HK-2 (cell line): ENCODE measurements around the gene UGT1A9.

Experiments
- DNase-seq: peaks from one replicate; pipeline ENCODE4 v3.0.0-alpha.2; 2018; ENCODE audit not compliant: unreplicated experiment

The UGT1A9 gene

GRCh38 chr2:233796254-233796653, 124.6 kb downstream of the UGT1A9 start:
- DNase-seq: no peak

DNA sequence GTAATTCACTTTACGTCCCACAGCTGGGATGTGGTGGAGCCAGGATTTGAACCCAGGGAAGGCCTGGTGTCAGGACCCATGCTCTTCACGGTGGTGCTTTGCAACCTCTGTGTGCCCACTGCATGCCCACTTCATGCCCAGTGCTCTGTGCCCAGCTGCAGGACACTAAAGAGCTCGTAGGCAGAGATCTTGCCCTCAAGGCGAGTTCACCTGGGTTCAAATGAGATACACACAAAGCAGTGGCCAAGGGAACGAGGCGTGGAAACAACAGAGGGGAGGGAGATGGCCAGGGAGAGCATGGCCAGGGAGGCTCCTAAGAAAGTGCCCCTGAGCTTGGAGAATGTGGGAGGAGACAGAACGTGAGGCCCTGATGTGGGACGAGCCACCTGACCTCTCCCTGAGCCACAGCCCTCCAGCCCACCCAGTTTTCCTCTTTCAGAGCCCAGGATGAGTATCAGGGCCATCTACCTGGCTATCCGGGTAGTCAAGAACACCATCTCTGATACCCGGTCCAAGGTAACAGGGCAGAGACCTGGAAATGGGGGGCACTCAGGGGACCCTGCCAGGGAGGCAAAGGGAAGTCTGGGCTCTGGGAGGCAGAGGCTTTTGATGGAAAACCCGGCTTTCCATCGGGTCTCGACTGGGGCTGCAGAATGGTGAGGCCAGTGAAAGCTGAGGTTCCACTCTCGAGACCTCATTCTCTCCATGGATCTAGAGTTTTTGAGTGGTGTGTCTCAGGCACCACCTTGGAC, 126.8 kb downstream of the UGT1A9 start:
- DNase-seq: no peak

DNA sequence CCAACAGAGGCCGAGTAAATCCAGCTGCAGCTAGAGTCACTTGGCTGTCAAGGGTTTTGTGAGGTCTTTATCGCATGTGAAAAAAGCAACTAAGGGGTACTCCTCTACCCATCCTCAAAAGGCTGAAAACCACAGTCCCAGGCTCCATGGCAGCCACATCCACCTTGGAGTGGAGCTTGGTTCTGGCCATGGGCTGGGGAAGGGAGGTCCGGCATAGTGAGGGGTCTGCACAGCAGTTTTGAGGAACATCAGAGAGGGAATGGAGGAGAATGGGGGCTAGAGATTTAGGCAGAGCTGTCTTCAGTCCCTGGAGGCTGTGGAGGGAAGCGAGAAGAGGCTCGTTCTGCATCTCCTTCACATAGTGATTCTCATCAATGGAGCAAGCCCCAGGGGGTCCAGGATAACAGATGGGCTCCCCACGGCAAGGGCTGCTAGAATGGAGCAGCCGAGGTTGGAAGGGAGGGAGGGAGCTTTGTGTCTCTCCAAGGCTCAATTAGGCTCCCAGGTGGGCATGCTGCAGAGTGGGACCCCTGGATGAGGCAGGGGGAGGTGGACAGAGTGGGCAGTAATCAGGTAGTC, 127.5 kb downstream of the UGT1A9 start:
- no peak for DNase-seq

DNA sequence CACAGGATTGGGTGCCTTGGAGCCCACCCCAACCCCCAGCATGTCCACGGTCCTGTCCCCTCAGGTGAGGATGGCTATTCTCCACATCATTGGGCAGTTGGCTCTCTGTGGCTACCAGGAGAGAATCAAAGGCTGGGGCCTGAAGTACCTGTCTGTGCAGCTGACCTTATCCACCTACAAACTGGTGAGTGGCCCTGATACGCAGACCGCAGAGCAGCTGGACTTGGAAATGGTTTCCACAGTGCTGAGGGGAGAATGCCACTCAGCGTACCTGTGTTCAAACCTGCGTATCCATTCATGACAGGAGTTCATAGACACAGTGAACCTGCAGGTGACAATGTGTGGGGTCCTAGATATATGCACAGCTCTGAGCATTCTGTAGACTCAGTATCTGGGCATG, 128.0 kb downstream of the UGT1A9 start:
- DNase-seq: no peak

GRCh38 chr2:233800208-233800607, 128.5 kb downstream of the UGT1A9 start:
- no peak for DNase-seq

- peak; percentile 7 for DNase-seq
Observed at GRCh38 chr2:233801357-233802131, 129.8 kb downstream of the UGT1A9 start.

DNA sequence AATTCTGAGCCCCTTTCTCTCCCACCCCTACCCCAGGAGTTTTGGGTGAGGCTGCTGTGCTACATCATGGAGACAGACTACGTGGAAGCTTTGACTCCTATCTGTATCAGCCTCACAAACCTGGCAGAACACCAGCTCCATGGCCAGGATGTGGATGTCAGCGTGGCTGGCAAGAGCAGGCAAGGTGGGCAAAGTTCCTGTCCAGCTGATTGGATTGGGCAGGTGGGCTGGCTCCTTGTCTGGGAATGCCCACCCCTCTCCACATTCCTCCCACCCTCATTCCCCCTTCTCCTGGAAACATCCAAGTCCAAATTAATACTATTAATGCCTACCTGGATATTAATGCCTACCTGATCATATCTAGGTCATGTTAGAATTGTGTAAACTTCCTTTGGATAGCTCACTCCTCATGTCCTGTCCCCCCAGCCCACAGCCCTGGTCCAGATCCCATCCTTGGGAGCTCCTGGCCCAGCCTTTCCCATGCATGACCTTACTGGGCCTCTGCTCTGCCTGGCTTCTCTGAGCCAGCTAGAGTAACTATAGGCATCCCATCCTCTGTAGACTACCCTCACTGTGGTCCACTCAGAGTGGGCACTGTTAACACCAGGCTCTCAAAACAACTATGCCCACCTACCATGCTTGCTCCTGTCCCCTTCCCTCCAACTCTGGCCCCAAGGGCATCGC, 130.6 kb downstream of the UGT1A9 start:
- DNase-seq: no peak

- DNase-seq: no peak
Observed at GRCh38 chr2:233803292-233803911, 131.7 kb downstream of the UGT1A9 start.

DNA sequence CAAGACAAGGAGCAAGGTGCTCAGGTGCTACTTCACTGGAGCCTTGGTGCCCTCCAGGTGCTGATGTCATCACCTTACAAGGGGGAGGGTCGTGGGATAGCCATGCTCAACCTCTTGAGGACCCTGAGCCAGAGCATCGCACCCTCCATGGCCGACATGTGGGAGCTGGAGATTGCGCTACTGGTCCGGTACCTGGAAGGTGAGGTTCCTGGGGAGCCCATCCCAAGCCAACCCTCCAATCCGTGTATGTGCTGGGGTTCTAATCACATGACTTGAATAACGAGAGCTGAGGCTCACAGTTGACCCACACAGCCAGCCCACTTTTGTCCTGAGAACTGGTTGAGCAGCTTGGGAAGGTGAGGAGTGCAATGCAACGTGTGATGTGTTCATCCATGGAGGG, 132.3 kb downstream of the UGT1A9 start:
- DNase-seq: no peak

- no peak for DNase-seq
Observed at GRCh38 chr2:233807215-233807865, 135.6 kb downstream of the UGT1A9 start.

GRCh38 chr2:233807966-233808935, 136.6 kb downstream of the UGT1A9 start:
- DNase-seq: no peak

GRCh38 chr2:233810385-233810784, 138.7 kb downstream of the UGT1A9 start:
- no peak for DNase-seq

DNA sequence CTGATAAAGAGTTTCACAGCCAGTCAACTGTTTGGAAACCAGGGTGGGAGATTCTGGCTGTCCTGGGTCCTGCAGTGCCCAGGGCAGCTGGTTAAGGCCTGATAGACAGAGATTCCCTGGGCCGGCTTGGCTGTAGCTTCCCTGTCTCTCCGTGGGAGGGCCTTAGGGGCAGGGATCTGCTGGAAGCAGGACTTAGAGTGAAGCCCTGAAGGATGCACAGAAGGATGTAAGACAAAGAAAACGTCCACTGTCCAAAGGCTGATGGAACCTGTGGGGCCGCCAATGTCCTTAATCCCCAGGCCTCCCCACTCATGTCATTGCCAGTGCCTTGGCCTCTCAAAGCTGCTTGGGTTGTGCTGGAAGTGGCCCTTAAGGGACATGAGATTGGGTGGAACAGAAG, 139.4 kb downstream of the UGT1A9 start:
- DNase-seq: no peak

- no peak for DNase-seq
Observed at GRCh38 chr2:233811732-233812131, 140.0 kb downstream of the UGT1A9 start.

DNA sequence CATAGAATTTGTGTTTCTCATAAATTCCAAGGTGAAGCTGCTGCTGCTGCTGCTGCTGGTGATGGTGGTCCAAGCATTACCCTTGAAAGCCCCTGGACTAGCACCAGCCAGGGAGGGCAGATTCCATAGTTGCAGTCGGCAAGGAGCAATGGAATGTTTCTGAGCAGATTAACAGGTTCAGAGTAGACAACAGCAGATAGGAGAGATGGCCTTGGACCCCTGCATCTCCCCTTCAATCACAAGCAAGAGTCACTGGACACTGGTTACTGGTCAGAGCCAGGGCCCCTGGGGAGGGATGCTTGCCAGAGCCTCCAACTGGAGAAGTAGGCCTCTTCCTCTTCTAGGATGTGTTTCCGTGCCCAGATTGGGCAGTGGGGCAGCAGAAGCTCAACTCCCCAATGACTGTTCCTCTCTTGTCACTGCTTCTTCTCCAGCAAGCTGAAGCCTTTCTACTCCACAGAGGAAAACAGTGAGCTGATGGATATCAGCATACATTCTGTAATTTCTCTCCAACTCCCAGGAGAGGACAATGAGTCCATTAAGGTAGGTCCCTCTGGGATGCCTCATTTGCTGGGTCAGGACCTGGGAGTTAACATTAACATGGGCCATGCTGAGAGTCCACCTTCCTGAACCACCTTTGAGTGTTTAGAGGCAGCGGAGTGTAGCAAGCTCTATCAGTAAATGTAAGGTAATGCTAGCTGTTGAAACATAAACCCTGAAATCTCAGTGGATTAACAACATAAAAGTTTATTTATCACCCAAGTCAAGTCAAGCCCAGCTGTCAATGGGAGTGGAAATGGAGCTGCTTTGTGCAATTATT, 141.7 kb downstream of the UGT1A9 start:
- no peak for DNase-seq

DNA sequence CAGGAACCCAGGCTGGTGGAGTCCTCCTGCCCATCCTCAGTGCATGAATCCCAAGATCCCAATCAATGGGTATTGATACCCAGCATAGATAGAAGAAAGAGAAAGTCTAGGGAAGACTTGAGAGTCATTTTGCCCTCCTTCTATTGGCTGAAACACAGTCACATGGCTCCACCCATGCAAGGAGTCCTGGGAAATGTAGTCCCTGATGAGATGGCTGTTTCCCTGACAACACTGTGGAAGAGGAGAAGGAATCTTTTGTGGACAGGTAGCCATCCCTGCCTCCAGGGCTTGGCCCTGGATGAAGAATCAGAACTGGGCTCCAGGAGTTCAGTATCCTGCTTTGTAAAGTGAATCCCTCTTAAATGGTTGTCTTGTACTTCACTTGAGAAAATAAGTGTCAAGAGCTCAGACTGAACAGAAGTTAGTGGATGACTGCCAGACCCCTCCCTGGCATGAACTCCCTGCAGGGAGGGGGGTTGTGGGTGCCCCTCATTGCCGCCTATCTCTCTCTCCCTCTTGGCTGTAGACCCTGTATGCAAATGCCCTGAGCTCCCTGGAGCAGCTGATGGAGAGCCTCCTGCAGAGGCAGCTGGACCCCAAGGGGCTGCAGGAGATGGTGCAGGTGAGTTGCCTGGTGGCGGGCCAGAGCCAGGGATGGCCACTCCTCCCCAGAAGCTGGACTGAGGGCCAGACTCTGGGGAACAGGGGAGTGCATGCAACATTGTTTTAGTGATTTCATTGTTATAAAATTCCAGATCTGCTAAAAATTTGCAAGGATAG, 142.5 kb downstream of the UGT1A9 start:
- no peak for DNase-seq

- no peak for DNase-seq
Observed at GRCh38 chr2:233815861-233816260, 144.2 kb downstream of the UGT1A9 start.

GRCh38 chr2:233816334-233816733, 144.6 kb downstream of the UGT1A9 start:
- no peak for DNase-seq

DNA sequence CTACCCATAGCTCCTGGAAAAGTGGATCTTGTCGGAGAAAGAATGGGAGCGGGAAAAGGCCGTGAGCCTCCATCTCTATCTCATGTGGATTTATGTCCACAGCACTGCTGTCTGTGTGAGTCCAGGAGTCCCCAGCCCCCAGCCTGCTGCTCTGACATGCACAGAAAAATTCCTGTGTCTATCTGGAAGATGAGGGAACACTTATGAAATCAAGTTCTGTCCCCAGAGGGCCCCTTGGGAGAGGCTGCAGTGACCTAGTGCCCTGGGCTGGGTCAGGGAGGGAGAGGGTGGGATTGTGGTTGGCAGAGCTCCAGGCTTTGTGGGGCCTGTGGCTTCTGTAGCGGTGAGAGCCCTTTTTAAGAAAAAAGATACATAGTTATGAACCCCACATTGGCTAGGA, 145.1 kb downstream of the UGT1A9 start:
- DNase-seq: no peak
